Pulmonary artery endothelial cell (primary cell): ENCODE data around the gene UQCC3. TPM values are rescaled to one million over a fixed set of nuclear protein-coding genes. Genes with fewer than 3 reads are reported as not detected.
"Not testable (repeated sequence)": the region's sequence is repeated elsewhere in the genome, so short reads cannot be mapped to it uniquely, and the experiment has no call there.

Source experiments
- DNase-seq: peaks from one replicate; pipeline ENCODE4 v3.0.0-alpha.2; 2011; ENCODE audit warnings: low read depth, low spot score
- total RNA-seq: library from RNA; depleted of rRNA; stranded (reverse); fragments of >200 nt; gene quantifications from 2 replicates; pipeline ENCODE4 v1.2.3, GENCODE V29; 2014

The UQCC3 gene
- total RNA-seq, result 10.0 and 13.0 TPM in 2 replicates

DNA sequence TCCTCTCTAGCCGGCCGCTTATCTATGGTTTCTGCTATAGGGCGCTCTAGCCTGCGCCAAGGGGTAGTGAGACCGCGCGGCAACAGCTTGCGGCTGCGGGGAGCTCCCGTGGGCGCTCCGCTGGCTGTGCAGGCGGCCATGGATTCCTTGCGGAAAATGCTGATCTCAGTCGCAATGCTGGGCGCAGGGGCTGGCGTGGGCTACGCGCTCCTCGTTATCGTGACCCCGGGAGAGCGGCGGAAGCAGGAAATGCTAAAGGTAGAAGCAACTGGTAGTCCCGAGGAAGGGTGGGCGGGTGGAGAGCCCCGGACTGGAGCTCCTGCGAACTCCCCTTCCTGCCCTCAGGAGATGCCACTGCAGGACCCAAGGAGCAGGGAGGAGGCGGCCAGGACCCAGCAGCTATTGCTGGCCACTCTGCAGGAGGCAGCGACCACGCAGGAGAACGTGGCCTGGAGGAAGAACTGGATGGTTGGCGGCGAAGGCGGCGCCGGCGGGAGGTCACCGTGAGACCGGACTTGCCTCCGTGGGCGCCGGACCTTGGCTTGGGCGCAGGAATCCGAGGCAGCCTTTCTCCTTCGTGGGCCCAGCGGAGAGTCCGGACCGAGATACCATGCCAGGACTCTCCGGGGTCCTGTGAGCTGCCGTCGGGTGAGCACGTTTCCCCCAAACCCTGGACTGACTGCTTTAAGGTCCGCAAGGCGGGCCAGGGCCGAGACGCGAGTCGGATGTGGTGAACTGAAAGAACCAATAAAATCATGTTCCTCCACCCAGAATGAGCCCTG, at the start of gene UQCC3, which contains the start of gene LBHD1:
TSS of gene UQCC3 (plus strand) at position 66 of the 782 bp plus-strand sequence. CDS start at position 139, 73 bp downstream.
TSS of gene LBHD1 (minus strand) at position 660 of the 782 bp plus-strand sequence. CDS start 2,236 bp downstream, outside the sequence.
- peak; percentile 57 for DNase-seq

- no peak for DNase-seq
These were observed 48.9 kb upstream of the UQCC3 start for GRCh38 chr11:62622476-62623089.

- no peak for DNase-seq
These were observed 43.8 kb upstream of the UQCC3 start for GRCh38 chr11:62627713-62628112.

DNA sequence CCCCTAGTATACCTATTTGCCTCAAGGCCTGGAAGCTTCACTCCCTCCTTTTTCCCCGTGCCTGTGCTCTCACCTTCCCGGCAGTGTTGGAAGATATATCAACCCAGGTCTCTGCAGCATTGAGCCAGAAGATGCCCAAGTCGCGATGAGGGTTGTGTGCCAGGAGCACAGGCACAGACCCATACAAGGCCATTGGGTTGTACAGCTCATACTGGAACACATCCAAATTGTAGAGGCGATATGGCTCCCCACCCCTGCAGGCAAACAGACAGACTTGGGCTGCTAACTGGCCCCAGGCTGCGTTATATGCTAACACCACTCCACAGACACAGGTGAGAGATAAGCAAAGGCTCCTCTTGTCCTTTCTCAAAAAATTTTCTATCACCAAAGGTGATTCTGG, 39.0 kb upstream of the UQCC3 start:
- DNase-seq, result no peak

GRCh38 chr11:62644220-62644619, 27.3 kb upstream of the UQCC3 start:
- no peak for DNase-seq

- no peak for DNase-seq
These were observed 25.9 kb upstream of the UQCC3 start for GRCh38 chr11:62645671-62645945.

DNA sequence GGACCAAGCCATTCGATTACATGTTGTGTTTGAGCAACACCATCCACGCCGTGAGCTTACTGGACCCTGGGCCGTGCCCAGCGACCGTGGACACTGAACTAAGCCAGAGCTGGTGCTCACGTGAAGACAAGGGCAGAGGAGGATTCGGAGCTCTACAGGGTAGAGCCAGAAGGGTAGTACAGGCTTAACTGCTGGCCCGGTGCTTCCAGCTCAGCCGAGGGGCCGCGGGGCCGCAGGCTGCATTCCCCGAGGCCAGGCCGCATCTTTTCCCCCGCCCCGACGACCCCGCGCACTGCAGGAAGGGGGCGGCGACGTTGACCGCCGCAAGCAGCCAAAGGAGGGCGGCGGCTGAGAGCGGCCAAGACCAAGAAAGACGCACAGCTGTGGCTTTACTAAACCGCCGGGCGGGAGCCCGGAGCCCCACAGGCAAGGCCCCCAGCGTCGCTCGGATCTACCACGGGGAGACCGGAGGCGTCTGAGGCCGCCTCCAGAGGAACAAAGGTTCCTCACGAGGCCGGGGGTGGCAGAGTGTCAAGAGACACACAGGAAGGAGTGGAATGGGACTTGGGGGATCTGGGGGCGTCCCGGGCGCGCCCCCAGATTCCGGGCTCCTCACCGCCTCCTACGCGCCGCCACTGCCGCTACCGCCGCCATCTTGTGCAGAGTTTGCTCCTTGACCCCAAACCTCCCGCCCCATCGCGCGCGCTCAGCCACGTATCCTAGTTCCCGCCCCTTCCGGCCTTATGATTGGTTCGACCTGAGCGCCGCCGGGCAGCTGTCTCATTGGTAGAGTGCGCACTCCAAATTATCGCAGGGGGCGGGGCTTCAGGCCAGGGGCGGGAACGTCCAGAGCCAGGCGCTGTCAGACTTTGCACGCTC, 25.3 kb upstream of the UQCC3 start, which contains the start of gene GANAB:
TSS of gene GANAB (minus strand) at position 668 of the 879 bp plus-strand sequence. CDS start at position 654, 14 bp downstream.
- peak; percentile 92 for DNase-seq

GRCh38 chr11:62646825-62647608, 24.5 kb upstream of the UQCC3 start:
- no peak for DNase-seq

GRCh38 chr11:62647609-62648005, 23.9 kb upstream of the UQCC3 start:
- no peak for DNase-seq

GRCh38 chr11:62648185-62648966, 23.1 kb upstream of the UQCC3 start:
- no peak for DNase-seq

DNA sequence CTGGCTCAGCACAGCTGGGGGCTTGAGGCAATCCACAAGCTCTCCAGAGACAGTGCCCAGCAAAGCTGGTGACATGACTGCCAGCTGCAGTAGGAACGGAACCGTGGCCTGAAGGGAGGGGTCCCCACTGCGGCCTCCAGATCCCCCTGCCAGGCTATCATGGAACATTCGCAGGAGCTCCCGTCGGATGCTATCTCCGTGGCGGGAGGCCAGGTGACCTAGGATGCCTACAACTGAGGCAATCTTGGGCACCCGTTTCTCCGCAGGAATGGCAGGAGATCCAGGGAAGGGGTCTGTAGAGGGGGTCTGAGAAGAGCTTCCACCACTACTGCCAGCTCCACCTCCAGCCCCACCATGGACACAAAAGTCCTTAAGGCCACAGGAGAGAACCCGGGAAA, 22.5 kb upstream of the UQCC3 start:
- no peak for DNase-seq

- DNase-seq, result no peak
These were observed 22.0 kb upstream of the UQCC3 start for GRCh38 chr11:62649486-62649885.

DNA sequence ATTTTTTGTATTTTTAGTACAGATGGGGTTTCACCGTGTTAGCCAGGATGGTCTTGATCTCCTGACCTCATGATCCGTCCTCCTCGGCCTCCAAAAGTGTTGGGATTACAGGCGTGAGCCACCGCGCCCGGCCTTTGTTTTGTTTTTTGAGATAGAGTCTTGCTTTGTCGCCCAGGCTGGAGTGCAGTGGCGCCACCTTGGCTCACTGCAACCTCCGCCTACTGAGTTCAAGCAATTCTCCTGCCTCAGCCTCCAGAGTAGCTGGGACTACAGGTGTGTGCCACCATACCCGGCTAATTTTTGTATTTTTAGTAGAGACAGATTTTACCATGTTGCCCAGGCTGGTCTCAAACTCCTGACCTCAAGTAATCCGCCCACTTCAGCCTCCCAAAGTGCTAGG, 21.2 kb upstream of the UQCC3 start:
- not testable (repeated sequence) for DNase-seq

DNA sequence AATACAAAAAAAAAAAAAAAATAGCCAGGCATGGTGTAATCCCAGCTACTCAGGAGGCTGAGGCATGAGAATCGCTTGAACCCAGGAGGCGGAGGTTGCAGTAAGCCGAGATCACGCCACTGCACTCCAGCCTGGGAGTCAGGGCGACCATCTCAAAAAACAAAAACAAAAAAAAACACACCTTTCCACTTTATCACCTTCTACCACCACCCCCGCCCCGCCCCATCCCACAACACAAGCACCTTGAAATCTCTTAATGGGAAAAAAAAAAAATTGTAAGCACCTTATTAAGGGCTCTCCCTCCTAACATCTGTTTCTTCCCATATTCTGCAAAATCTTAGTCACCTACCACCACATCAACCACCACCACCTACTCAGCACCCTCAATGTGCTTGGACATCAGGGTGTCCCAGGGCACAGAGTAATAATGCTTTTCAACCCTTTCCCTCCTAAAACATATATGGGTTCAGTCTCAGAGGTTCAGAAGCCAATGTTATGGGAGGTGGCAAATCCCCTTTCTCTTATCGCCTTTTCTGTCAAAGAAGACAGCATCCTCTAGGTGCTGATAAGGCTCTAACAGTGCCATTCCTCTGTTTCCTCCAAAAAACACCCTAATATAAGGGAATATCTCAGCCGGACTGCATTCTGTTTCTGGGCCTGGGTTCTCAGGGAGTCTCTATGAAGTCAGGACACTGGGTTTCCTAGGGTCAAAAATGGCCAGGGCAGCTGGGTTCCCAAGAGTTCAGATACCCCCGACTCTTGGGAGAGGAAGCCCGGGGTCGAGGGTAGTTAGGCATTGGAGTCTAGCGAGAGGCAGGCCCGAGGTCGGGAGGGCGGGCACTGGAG, 19.1 kb upstream of the UQCC3 start:
- DNase-seq, result no peak

- no peak for DNase-seq
These were observed 17.2 kb upstream of the UQCC3 start for GRCh38 chr11:62654297-62654696.

DNA sequence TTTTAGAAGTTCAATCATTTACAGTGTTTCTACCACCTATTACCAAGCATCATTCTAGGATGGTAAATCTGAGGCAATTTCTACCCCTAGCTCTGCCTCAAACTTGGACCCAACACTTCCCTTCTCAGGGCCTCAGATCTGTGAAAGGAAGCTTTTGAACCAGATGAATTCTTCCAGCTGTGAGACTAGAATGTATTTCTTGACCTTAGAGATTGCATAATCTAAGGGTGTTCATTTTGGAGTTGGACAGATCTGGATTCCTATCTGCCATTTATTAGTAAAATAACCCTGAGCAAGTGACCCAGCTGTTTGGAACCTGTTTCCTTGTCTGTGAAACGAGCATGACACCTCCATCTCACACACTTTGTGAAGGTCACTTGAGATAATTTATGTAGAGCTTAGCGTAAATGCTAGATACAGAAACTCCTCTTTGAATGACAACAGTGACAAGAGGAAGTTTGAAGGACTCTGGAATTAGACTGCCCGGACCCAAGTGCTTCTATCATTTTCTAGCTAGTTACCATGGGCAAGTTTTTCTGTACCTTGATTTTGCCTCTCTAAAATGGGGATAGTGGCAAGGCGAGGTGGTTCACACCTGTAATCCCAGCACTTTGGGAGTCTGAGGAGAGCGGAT, 14.6 kb upstream of the UQCC3 start:
- DNase-seq, result no peak

- DNase-seq, result no peak
These were observed 6.9 kb upstream of the UQCC3 start for GRCh38 chr11:62664405-62665074.

DNA sequence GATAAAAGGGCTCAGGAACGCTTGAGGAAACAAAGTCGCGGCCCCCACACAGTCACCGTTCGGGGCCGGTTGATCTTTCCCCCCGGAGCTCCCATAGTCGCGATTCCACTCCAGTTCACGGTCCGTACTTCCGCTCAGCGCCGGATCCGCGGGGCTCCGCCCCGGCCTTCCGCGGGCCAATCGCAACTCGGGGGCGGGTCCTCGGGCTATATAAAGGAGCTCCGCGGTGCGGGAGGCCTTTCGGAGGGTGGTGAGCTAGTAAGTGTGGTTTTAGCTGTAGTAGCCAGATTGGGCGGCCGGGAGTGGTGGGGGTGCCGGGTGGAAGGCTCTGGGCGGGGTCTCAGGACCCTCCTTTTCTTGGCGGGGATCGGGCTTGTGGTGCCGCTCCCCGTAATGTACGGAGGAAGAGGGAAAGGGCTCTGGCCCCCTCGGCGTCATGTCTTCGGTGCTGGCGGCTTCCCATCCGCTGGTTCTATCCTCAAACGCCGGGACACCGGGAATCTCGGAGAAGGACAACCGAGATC, 6.3 kb upstream of the UQCC3 start, which contains the start of the genes C11orf98 and CSKMT:
TSS of gene C11orf98 (minus strand) at position 136 of the 524 bp plus-strand sequence. CDS start at position 95, 41 bp downstream.
TSS of gene CSKMT (plus strand) at position 238 of the 524 bp plus-strand sequence. CDS start 568 bp downstream, outside the sequence.
- DNase-seq, result peak; percentile 71
